Kidney capillary endothelial cell (primary cell): ENCODE data around the gene GNG7.
"Not testable (repeated sequence)": the region's sequence is repeated elsewhere in the genome, so short reads cannot be mapped to it uniquely, and the experiment has no call there.

Experiments used
- DNase-seq: peaks from one replicate; pipeline ENCODE4 v3.0.0-alpha.2; 2018; ENCODE audit warnings: low spot score

Gene GNG7

DNA sequence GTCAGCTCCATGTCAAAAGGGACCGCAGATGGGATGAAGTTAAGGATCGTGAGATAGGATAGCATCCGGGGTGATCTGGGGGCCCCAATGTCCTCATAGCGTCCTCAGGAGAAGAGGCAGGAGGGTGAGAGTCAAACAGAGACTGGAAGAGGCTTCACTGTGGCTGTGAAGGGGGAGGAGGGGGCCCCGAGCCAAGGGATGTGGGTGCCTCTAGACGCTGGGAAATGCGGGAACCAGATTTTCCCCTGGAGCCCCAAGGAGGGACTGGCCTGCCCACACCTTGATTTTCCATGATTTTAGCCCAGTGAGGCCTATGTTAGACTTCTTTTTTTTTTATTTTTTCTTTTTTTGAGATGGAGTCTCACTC is 61.2 kb downstream of the GNG7 start:
- DNase-seq = no peak

- no peak for DNase-seq
Measured at GRCh38 chr19:2640563-2641331, 61.7 kb downstream of the GNG7 start.

DNA sequence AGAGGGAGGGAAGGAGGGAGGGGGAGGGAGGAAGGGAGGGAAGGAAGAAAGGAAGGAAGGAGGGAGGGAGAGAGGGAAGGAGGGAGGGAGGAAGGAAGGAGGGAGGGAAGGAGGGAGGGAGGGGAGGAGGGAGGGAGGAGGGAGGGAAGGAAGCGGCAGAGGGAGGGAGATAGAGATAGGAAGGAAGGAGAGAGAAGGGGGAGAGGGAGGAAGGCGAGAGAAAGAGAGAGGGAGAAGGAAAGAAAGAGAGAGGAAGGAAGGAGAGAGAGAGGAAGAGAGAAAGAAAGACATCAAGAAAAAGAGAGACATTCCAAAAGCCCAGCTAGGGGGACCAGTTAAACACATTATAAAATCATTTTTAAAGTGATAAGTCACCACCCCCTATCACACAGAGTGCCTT is 62.5 kb downstream of the GNG7 start:
- DNase-seq = no peak

DNA sequence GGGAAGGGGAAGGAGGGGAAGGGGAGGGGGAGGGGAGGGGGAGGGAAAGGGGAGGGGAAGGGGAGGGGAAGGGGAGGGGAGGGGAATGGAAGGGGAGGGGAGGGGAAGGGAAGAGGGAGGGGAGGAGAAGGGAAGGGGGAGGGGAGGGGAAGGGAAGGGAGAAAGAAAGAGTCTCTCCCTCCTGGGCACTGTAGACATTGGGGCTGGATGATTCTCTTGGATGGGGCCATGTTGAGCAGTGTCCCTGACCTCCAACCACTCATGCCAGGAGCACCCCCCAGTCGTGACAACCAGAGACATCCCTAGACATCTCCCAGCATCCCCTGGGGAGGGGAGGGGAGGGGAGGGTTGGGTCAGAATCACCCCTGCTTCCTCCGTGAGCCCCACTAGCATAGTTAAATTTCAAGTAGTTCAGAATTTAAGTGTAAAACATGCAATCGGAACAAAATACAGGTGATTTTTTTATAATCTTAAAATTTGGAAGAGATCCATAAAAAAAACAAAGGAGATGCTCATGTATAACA is 64.0 kb downstream of the GNG7 start:
- no peak for DNase-seq

DNA sequence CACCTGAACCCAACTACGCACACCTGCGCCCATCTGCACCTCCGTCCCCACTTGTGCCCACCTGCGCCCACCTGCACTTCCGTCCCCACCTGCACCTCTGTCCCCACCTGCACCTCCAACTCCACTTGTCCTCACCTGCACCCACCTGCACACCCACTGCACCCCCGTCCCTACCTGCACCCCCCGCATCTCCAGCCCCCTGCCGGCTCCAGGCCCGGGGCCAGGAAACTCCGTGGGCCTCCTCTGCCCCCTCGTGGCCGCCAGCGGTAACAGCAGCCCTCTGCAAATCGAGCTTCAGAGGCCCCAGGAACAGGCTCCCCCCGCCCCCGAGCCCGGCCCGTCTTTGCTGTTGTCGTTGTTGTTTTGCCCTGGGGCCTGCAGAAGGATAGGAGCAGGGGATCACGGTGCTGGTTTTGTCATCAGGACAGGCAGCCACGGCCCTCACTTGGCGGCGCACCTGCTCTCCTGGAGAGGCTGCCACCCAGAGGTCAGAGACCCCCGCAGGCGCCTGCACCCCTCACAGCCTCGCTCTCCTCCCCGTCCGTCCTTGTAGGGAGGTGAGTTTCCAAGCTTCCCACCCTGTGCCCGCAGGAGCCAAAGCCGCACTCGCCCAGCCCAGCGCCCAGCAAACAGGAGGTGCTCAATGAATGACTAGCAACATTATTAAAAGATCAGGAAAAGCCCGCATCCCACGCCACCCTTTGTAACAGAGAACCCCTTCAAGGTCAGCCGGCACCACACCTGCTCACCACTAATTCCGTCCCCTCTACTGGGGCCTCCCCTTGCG is 65.4 kb downstream of the GNG7 start:
- no peak for DNase-seq

DNA sequence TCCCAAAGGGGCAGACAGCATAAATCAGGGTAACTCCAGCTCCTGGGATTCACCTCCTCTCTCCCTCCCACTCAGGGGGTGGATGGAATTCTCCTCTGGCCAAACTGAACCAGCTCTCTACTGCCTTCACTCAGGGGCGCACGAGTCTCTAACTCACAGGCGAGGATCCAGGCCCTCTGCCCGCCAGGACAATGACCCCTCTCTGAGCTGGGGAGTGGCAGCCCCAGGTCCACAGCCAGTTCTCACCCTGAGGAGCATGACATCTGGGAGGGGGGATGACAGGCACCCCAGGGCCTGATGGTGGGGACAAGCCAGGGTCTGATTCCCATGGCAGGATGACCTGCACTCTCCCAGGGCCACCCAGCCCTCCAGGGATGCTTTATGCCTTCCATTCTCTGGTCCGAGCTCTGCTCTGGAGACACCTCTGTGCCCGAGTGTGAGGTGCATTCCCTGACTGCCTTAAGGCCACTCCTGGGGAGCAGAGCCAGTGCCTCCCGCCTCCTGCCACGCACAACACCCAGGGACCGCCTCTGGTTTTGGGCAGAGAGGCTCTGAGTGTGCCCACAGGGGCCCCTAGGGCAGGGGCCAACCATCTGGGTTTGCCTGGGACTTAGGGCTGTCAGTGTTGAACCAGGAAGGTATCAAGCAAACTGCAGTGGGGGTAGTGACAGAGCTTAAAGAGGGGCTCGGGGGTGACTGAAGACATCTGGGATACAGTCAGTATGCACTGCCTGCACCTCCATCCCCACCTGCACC is 66.2 kb downstream of the GNG7 start:
- no peak for DNase-seq

- no peak for DNase-seq
Measured at GRCh38 chr19:2634960-2635359, 67.5 kb downstream of the GNG7 start.

- no peak for DNase-seq
Measured at GRCh38 chr19:2634228-2634951, 68.1 kb downstream of the GNG7 start.

GRCh38 chr19:2633693-2634075 is 68.8 kb downstream of the GNG7 start:
- DNase-seq = no peak

DNA sequence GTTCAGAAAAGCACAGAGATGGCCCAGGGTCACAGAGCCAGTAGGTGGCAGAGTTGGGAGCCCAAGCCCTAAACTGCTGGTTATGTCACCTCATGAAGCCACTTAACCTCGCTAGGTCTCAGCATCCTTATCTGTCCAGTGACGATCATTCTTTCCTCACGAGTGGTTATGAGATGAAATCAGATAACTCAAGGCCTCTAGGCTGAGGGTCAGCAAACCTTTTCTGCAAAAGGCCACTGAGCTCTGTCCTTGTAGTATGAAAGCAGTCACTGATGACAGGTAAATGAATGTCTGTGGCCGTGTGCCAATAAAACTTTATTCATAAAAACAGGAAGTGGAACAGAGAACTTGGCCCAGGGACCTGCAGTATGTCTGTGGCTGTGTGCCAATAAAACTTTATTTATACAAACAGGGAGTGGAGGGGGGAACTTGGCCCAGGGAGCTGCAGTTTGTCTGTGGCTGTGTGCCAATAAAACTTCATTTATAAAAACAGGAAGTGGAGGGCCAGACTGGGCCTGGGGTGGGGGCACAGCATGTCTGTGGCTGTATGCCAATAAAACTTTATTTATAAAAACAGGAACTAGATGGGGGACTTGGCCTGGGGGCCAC is 71.2 kb downstream of the GNG7 start:
- no peak for DNase-seq

DNA sequence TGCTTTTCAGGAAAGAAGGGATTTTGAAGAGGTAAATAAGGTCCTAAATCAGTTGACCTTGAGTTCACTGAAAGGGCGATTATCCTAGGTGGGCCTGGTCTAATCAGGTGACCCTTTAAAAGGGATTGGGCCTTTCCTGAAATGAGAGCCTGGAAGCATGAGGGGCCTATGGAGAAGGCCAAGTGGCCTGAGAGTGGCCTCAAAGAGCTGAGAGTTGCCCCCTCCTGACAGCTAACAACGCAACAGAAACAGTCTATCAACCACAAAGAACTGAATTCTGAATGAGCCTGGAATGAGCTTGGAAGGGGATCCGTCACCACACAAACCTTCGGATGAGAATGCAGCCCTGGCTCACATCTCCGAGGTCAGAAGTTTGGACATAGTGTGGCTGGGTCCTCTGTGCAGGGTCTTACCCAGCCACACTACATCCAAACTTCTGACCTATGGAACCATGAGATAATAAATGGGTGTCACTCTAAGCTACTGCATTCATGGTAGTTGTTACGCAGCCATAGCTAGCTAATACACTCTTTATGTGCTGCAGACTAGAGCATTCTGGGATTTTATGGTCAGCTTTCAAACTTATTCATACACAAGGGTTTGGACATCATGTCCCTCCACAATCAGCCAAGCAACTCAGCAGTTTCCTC is 72.0 kb downstream of the GNG7 start:
- no peak for DNase-seq

DNA sequence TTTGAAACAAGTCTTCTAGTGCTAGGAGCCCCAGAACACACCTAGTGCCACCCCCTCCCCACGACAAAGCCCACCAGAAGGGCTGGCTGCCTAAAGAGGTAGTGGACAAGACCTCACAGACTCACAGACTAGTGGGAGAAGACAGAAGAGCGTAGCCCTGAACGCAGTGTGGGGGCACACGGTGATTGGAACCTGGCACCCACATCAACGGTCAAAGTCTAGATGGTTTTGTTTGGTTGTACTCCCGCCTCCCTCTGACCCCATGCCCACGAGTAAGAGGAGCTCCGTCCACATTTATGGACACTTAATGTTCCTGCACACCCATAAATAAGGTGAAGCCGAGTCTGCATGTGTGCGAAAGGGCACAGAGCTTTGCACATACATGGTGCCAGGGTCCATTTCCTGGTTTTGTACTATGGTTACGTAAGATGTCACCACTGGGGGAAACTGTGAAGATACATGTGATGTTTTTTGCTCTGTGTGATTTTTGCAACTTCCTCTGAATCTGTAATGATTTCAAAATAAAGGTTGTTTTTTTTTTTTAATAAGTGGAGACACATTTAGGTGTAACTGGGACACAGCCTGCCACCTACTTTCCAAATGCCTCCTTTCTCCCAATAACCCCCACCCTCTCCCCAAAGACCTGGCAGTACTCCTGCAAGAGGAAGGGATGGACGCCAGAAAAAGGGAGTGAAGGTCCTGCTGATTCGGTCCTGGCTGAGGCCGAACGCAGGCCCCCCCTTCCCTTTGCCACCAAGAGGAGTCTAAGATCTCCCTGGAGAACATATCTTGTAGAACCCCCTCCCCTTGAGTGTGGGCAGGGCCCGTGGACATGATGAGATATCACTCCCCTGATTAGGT is 72.8 kb downstream of the GNG7 start:
- no peak for DNase-seq

- no peak for DNase-seq
Measured at GRCh38 chr19:2628597-2628996, 73.9 kb downstream of the GNG7 start.

DNA sequence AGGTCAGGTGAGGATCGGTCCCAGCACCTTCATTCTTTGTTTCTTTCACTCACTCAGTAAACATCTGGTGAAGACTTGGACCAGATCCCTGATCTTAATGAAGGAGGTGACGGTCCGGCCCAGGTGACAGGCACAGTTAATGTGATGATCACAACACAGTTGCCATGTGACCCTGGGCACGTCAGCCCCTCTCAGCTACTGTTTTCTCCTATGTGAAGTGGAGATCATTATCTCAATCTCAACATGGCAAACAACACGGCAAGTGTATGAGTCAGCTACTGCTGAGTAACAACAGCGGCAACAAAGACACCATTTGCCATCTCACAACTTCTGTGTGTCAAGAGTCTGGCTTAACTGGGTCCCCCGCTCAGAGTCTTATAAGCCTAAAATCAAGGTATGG is 74.6 kb downstream of the GNG7 start:
- no peak for DNase-seq

GRCh38 chr19:2627319-2627829 is 75.1 kb downstream of the GNG7 start:
- DNase-seq = peak; percentile 96

- DNase-seq = no peak
Measured at GRCh38 chr19:2625434-2625833, 77.1 kb downstream of the GNG7 start.

DNA sequence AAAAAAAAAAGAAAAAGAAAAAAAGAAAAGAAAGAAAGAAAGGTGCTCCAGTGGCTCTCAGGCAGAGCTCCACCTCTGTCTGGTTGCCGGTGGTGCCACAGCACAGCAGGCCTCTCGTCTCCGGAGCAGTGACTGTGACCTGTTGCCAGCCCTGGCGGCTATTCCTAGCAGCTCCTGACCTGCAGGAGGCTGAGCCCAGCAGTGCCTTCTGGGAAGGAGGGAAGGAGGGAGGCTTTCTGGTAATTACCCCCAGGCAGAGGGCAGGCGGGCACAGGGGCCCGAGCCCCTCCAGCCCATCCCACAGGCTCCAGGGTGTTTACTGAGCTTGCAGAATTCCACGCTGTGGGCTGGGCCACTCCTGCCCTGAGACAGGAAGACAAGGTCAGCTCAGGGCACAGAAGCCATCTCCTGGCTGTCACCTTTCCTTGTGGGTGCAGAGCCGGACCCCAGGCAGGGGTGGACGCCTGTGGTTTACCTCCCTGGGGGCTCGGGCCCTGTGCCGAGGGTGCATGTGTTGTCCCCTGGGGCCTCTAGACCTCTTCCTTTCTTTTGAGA is 77.9 kb downstream of the GNG7 start:
- no peak for DNase-seq

DNA sequence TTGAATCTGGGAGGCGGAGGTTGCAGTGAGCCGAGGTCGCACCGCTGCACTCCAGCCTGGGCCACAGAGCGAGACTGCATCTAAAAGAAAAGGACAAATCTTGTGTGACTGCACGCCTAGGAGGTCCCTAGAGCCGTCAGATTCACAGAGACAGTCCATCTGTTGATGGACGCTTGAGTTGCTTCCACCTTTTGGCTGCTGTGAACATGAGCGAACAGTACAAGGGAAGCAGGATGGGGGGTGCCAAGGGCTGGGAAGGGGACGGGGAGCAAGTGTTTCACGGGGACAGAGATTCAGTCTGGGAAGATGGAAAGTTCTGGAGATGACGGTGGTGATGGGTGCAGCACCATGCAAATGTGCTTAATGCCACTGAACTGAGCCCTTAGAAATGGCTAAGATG is 78.7 kb downstream of the GNG7 start:
- DNase-seq = no peak

DNA sequence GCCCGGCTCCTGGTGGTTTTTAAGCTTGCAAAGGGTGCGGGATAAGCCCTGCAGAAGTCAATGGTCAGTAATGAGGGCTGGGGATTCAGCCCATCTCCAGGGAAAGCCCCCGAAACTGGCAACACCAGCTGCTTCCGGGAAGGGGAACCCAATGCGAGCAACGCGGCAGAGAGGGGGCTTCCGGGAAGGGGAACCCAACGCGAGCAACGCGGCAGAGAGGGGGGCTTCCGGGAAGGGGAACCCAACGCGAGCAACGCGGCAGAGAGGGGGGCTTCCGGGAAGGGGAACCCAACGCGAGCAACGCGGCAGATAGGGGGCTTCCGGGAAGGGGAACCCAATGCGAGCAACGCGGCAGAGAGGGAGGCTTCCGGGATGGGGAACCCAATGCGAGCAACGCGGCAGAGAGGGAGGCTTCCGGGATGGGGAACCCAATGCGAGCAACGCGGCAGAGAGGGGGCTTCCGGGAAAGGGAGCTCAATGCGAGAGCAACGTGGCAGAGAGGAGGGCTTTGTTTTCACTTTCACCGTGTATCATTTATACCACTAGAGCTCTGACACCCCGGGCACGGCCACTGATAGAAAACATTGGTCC is 80.0 kb downstream of the GNG7 start:
- DNase-seq = not testable (repeated sequence)
